ENCODE measurements around the gene USF2.

The USF2 gene

GRCh38 chr19:35328851-35329285, 60.1 kb downstream of the USF2 start, which contains the start of gene CD22:
Gene CD22, plus strand, starts transcription at chr19:35329187. Its CDS starts 2,854 bp downstream, at chr19:35332041.
- DNase-seq: no peak

- DNase-seq: no peak
Observed at GRCh38 chr19:35329323-35329722, 60.6 kb downstream of the USF2 start.
